GM12892 (cell line): ENCODE measurements around the gene SPARC.

ENCODE experiments used
- POLR2A ChIP-seq: IDR thresholded peaks from 2 replicates; pipeline ENCODE4 v1.6.1; 2011; ENCODE audit warnings: low read depth, low read length, control low read depth
- POLR2AphosphoS5 ChIP-seq: IDR thresholded peaks from 2 replicates; pipeline ENCODE4 v1.6.1; 2011; ENCODE audit warnings: low read depth, low read length, control low read depth
- TAF1 ChIP-seq: IDR thresholded peaks from 2 replicates; pipeline ENCODE4 v1.6.1; 2011; ENCODE audit warnings: low read depth, mild to moderate bottlenecking, control low read depth, low read length, borderline replicate concordance

DNA sequence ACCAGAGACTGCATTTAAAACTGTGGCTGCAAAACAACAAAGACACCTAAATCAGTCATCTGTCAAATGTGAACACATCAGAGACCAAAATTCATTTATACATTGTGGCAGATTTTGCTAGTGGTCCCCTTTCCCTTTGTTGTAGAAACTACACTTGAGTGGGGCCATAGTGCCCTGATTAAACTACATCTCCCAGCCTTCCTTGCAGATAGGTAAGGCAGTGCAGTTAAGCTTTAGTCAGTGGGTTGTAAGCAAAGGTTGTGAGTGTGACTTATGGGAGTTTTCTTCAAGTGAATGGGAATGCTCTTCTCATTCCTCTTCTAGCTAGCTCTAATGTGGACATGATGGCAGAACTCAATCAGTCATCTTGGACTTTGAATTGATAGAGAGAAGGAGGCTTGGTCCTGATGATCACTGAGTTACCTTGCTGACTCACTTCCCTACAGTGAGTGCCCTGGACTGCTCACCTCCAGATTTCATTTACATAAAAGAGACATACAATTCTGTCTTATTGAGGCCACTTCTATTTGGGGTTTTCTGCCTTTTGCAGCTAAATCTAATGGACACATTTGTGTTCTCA lies 35.2 kb upstream of the SPARC start:
- TF ChIP-seq POLR2AphosphoS5 (no peak), TAF1 (no peak), POLR2A (no peak)
